Endometrial microvascular endothelial cells (primary cell): Measurements from ENCODE around the gene C1QB. TPM values are rescaled to one million over a fixed set of nuclear protein-coding genes. Genes with fewer than 3 reads are reported as not detected.

Source experiments
- in situ Hi-C: cut with HindIII; loops from 2 replicates; pipeline ENCODE4 v1.10.0; 2017; ENCODE audit warnings: low sequenced_read_pairs, low pct_unique_long_range_greater_than_20kb; ENCODE audit errors: inconsistent ontology term
- total RNA-seq: library from RNA; depleted of rRNA; stranded (reverse); fragments of >200 nt; gene quantifications from one replicate; pipeline ENCODE4 v1.2.3, GENCODE V29; 2015; ENCODE audit errors: inconsistent ontology term

Gene C1QB
- total RNA-seq, 1 donor from 2014 or later, result not detected

- in situ Hi-C loops, result loop anchor here (25.0 kb wide), 1 partner anchor 176 kb away; no protein-coding TSS in a partner anchor
Observed at GRCh38 chr1:22711071-22711470, 58.0 kb downstream of the C1QB start.

Other genes starting within 250 kb of the C1QB start
- gene ZBTB40, start 201.4 kb upstream of the C1QB start, total RNA-seq, result 12.0 TPM
- not detected for gene EPHA8, start 89.7 kb upstream of the C1QB start, total RNA-seq
- gene C1QA, start 16.6 kb upstream of the C1QB start, total RNA-seq, result not detected
- not detected for gene C1QC, start 9.6 kb upstream of the C1QB start, total RNA-seq
- gene EPHB2, start 57.6 kb downstream of the C1QB start, total RNA-seq, result 84.5 TPM